ENCODE data around the gene NDUFS7.

NDUFS7 gene

DNA sequence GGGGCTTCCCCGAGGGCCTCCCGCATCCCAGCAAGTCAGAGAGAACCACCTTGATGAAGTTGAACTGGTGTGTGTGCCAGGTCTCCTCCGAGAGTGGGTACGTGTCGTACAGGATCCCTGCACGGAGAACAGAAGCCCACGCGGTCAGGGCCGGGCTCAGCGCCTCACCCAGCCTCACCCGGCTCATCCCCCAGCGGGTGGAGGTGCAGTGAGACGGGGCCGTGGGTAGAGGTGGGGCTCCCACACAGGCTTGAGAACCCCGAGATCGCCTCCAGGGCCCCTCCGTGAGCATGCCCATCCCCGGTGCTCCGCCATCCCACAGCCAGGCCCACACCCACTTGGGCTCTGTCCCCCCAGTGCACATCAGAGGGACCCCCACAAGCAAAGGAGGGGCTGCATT is 15.4 kb downstream of the NDUFS7 start:
- no peaks in the 10 kb centered on the region for H3K36me3 Mint-ChIP-seq (ENCODE audit: low read depth)
- H3K4me3 Mint-ChIP-seq, result no peak overlapping the region
- ATAC-seq (no peak), DNase-seq (no peak)
- peaks cover 16% of the 10 kb centered on the region for H3K4me1 Mint-ChIP-seq
- no peaks in the 10 kb centered on the region for H3K9me3 Mint-ChIP-seq
- H3K27me3 Mint-ChIP-seq, result peaks cover 5% of the 10 kb centered on the region
- H3K27ac Mint-ChIP-seq, result no peak overlapping the region

DNA sequence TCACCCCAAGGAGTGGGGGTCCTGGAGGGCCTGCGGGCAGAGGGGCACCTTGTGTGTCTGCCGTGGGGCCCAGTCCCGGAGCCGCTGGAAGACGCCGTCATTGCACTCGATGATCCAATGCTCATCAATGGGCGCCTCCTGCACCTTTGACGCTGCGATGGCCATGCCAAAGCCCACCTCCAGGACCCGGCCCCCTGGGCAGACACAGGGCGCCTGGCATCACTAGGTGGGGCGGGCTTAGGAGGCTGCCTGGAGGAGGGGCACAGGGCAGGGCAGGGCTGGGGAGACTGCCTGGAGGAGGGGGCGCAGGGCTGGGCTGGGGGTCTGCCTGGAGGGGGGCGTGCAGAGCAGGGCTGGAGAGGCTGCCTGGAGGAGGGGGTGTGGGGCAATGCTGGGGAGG is 16.0 kb downstream of the NDUFS7 start:
- no peaks in the 10 kb centered on the region for H3K36me3 Mint-ChIP-seq (ENCODE audit: low read depth)
- peaks cover 16% of the 10 kb centered on the region for H3K4me1 Mint-ChIP-seq
- H3K4me3 Mint-ChIP-seq, result no peak overlapping the region
- H3K27ac Mint-ChIP-seq, result no peak overlapping the region
- no peaks in the 10 kb centered on the region for H3K9me3 Mint-ChIP-seq
- no peak for DNase-seq
- peaks cover 5% of the 10 kb centered on the region for H3K27me3 Mint-ChIP-seq
- no peak for ATAC-seq

DNA sequence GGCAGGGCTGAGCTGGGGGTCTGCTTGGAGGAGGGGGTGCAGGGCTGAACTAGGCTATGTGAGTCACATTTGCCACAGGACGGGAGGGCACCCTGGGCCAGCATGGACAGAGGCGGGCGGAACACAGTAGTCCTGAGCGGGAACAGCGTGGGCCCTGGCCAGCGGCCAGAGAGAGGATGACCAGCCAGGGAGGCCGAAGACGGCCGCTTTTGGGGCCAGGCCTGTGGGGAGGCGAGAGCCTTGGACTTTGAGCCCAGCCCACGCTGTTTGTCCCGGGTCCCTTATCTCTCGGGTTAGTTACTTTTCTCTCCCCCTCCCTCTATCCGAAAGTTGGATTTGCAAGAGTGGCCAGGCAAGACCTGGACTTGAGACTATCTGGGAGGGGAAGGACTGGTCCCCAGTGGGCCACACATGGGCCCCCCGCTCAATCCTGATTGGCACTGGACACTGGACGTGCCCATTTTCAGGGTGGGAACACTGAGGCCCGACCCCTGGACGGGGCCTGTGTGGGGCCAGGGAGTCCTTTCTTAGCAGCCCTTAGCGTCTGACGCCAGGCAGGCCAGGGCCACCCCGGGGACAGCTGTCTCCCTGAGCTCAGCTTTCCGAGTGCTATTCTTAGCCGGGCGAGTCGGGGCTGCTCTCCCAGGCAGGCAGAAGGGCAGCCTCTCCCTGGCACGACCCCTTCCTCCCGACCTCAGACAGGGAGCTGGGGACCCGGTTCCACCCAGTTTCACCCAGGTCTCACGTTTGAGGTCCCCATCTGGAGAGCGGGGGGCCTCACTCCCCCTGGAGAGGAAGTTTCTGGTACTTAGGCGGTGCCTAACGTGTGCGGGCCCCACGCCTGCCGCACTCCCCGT is 16.8 kb downstream of the NDUFS7 start:
- Mint-ChIP-seq H3K27me3 (peaks cover 5% of the 10 kb centered on the region), H3K9me3 (no peaks in the 10 kb centered on the region), H3K4me3 (peak overlapping the region; percentile 69), H3K36me3 (ENCODE audit: low read depth) (no peaks in the 10 kb centered on the region), H3K27ac (no peak overlapping the region), H3K4me1 (peaks cover 16% of the 10 kb centered on the region)
- no peak for ATAC-seq
- DNase-seq, result no peak

DNA sequence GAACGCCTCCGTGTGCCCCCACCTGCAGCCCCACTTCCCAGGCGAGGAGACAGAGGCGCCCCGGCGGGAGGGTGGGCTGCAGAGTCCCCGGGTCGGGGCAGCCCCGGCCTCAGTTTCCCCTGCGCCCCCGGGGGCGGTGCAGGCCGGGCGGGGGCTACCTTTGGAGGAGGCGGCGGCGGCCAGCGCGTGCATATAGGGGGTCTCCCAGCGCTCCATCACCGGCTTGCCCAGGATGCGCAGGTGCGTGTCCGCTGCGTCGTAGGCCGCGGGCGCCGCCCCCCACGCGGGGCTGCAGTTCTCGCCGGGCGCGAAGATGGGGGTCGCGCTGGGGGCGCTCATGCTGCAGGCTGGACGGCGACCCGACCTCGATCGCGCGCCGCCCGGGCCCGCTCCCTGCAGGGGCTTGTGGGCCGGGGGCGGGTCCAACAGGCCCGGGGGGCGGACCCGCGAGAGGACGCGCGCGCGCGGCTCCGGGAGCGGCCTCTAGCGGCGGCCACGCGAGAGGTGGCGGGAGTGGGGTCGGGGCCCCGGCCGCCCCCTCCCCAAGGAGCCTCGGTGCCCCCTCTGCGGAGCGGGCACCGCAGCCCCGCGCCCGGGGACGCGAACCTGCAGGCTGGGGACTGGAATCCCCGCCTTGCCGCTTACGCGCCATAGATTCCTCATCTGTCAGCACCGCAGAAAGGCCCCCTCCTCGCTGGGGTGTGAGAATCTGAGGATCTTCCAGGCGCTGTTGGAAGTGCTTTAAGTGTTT is 17.6 kb downstream of the NDUFS7 start, which contains the start of gene GAMT:
Gene GAMT, minus strand, starts transcription at position 405 of the 751 bp plus-strand sequence. Its CDS starts 66 bp downstream, at position 339.
- peaks cover 14% of the 10 kb centered on the region for H3K4me1 Mint-ChIP-seq
- DNase-seq (peak; percentile 65), ATAC-seq (peak; percentile 48)
- peaks cover 5% of the 10 kb centered on the region for H3K27me3 Mint-ChIP-seq
- H3K4me3 Mint-ChIP-seq, result peak within 1 kb of the TSS; percentile 69
- H3K27ac Mint-ChIP-seq, result no peak within 1 kb of the TSS
- no peaks in the 10 kb centered on the region for H3K9me3 Mint-ChIP-seq
- no peaks in the 10 kb centered on the region for H3K36me3 Mint-ChIP-seq (ENCODE audit: low read depth)

DNA sequence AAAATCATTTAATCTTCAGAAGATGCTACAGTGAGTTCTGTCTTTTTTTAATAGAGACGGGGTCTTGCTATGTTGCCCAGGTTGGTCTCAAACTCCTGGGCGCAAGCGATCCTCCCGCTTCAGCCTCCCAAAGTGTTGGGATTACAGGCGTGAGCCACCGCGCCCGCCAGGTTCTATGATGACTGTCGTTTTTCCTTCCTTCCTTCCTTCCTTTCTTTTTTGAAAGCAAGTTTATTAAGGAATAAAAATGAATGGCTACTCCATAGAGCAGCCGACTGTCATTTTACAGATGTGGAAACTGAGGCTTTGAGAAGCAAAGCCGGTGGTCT is 18.1 kb downstream of the NDUFS7 start:
- Mint-ChIP-seq H3K36me3 (ENCODE audit: low read depth) (no peaks in the 10 kb centered on the region), H3K9me3 (no peaks in the 10 kb centered on the region), H3K27ac (no peak overlapping the region), H3K27me3 (peaks cover 5% of the 10 kb centered on the region), H3K4me1 (peaks cover 17% of the 10 kb centered on the region), H3K4me3 (peak overlapping the region; percentile 48)
- ATAC-seq (no peak), DNase-seq (no peak)

- Mint-ChIP-seq H3K9me3 (no peaks in the 10 kb centered on the region), H3K36me3 (ENCODE audit: low read depth) (no peaks in the 10 kb centered on the region), H3K27me3 (peaks cover 5% of the 10 kb centered on the region), H3K27ac (no peak overlapping the region), H3K4me1 (peaks cover 17% of the 10 kb centered on the region), H3K4me3 (peak overlapping the region; percentile 33)
- ATAC-seq (no peak), DNase-seq (no peak)
Measured at GRCh38 chr19:1402411-1403070, 18.8 kb downstream of the NDUFS7 start.

GRCh38 chr19:1406774-1407527 is 23.2 kb downstream of the NDUFS7 start:
- Mint-ChIP-seq H3K4me3 (peak overlapping the region; percentile 72), H3K27ac (peak overlapping the region; percentile 59), H3K4me1 (peaks cover 47% of the 10 kb centered on the region), H3K36me3 (ENCODE audit: low read depth) (peaks cover 24% of the 10 kb centered on the region), H3K9me3 (no peaks in the 10 kb centered on the region), H3K27me3 (peaks cover 5% of the 10 kb centered on the region)
- DNase-seq, result peak; percentile 100
- peak; percentile 85 for ATAC-seq

GRCh38 chr19:1407528-1408299 is 24.0 kb downstream of the NDUFS7 start, which contains the start of gene DAZAP1:
TSS of gene DAZAP1 (plus strand) at chr19:1407586. CDS start at chr19:1407774, 188 bp downstream.
- no peaks in the 10 kb centered on the region for H3K9me3 Mint-ChIP-seq
- peak; percentile 11 for ATAC-seq
- peak; percentile 39 for DNase-seq

DNA sequence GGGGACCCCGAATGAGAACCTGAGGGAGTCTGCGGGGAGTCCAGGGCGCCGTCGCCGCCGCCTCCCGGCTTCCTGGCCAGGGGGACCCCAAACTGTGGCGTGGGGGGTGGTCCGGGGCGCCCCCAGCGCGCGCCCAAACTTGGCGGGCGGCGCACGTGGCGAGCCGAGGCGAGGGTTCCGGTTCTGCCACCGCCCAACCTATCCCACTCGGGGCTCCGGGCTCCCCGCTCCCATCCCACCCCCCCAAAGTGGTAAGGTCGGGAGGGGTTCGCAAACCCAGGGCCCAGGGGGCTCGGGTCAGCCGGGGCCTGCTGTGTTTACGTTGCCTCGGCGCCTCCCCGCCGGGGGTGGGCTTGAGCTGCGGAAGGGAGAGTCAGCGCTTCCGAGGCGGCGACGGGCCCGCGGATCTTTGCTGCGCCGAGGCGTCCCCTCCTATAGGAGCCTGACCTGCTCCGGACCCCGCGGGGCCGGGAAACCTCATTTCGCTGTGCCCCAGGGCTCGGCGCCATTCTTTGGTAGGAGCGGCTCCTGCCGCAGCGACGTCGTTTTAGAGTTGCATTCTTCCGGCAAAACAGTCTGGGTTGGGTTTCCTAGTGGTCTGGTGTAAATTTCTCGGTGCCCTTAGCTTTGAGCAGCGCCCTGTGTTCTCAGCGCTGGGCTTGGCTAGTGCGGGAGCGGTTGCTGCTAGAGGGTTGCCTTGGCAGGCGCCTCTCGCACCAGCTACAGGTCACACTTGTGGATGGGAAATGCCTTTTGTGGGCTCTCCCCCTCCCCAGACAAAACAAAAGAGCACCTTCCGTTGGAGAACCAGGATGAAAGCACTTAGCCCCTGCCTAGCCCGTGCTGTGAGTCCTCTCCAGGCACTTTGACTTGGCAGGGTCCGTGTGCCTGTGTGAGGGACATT is 24.8 kb downstream of the NDUFS7 start:
- peaks cover 30% of the 10 kb centered on the region for H3K36me3 Mint-ChIP-seq (ENCODE audit: low read depth)
- ATAC-seq, result no peak

More at GRCh38 chr19:1407528-1408299, 24.0 kb downstream of the NDUFS7 start, which contains the start of gene DAZAP1:
- Mint-ChIP-seq H3K36me3 (ENCODE audit: low read depth) (peaks cover 25% of the 10 kb centered on the region), H3K4me1 (peaks cover 51% of the 10 kb centered on the region), H3K27ac (peak within 1 kb of the TSS; percentile 59), H3K4me3 (peak within 1 kb of the TSS; percentile 90), H3K27me3 (peaks cover 5% of the 10 kb centered on the region)

DNA sequence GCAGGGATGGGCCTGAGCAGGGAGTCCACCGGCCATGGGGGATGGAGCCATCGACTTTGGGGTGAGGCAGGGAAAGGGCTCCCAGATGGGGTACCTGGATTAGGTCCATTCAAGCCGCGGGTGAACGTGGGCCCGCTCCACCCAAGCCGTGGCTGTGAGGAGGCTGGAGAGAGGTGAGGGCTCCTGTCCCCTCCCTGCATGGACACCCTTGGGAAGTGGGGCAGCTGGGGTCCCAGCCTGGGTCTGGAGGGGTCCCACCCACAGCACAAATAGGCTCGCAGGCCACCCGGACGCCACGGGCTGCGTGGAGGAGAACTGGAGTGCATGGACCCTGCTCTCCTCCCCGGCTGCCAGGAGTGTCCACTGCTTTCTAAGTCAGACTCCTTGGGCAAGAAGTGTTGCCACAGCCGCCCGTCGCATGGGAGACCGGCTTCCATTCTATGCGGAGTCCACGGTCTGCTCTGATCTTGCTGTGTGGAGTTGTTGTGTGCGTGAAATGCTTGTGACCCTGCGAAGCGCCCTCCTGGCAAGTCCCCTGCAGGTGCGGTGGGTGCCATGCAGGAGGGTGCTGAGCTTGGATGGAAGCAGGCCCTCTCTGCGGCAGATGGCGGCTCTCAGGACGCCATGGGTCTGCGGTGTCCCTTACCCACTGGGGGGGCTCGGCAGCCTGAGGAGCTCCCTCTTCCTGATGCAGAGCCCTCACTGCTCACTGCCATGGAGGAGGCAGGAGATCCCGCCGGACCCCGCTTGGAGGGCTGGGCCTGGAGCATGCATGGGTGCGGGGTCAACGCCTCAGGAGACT is 25.7 kb downstream of the NDUFS7 start:
- Mint-ChIP-seq H3K4me3 (peak overlapping the region; percentile 90), H3K27ac (peak overlapping the region; percentile 93), H3K36me3 (ENCODE audit: low read depth) (peaks cover 32% of the 10 kb centered on the region), H3K27me3 (no peaks in the 10 kb centered on the region), H3K9me3 (no peaks in the 10 kb centered on the region), H3K4me1 (peaks cover 63% of the 10 kb centered on the region)
- ATAC-seq (no peak), DNase-seq (no peak)

More for the DNA sequence above, 24.8 kb downstream of the NDUFS7 start:
- Mint-ChIP-seq H3K9me3 (no peaks in the 10 kb centered on the region), H3K4me3 (peak overlapping the region; percentile 90), H3K27me3 (no peaks in the 10 kb centered on the region), H3K27ac (peak overlapping the region; percentile 93), H3K4me1 (peaks cover 55% of the 10 kb centered on the region)
- peak; percentile 63 for DNase-seq

- ATAC-seq, result no peak
- Mint-ChIP-seq H3K4me3 (peak overlapping the region; percentile 90), H3K9me3 (no peaks in the 10 kb centered on the region), H3K4me1 (peaks cover 69% of the 10 kb centered on the region), H3K36me3 (ENCODE audit: low read depth) (peaks cover 37% of the 10 kb centered on the region), H3K27me3 (no peaks in the 10 kb centered on the region), H3K27ac (peak overlapping the region; percentile 90)
- DNase-seq, result peak; percentile 44
Measured at GRCh38 chr19:1410136-1410786, 26.6 kb downstream of the NDUFS7 start.

All from activated naive CD8-positive, alpha-beta T cell treated with anti-CD3 and anti-CD28 coated beads, Interleukin-2, amount 50 U/mL, for 24 hours (primary cell).